ENCODE data around the gene CAMK2B.

The CAMK2B gene

GRCh38 chr7:44285561-44285960 is 39.8 kb downstream of the CAMK2B start:
- no peak overlapping the region for H3K27ac ChIP-seq
- TF ChIP-seq ZFX (IDR thresholded peaks at IDR 0.05) = no peak
- TF ChIP-seq CTCF (conservative IDR thresholded peaks at IDR 0.05) = no peak

DNA sequence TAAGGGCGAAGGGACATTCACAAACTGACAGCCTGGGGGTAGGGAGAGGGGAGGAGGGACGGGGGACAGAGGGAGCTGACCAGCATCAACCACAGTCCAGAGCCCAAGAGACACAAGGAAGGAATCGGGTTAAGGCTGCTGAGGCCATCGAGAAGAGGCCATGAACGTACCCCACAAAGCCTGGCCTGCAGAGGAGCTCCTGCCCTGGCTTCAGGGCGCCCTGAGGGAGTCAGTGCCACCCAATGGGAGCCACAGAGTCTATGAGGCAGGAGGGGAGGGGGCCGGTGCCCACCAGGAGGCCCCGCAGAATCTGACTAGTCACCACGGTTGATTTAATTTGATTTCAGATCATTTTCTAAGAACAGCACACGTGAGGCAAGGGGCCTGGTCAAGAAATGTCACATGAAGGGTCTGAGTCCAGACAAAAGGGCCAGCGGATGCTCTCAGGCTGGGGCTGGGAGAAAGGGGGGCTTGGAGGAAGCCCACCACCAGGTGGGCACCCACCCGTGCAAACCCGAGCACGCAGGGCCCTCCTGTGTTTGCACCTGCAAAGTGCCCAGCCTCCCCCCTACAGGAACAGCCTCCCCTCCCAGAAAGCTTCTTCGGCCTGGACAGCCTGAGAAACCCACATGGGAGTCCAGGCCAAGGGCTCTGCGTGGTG is 40.4 kb downstream of the CAMK2B start:
- TF ChIP-seq ZFX (IDR thresholded peaks at IDR 0.05) (no peak), CTCF (conservative IDR thresholded peaks at IDR 0.05) (no peak)
- no peak overlapping the region for H3K27ac ChIP-seq

- H3K27ac ChIP-seq = no peak overlapping the region
- no peak for TF ChIP-seq ZFX (IDR thresholded peaks at IDR 0.05)
- no peak for TF ChIP-seq CTCF (conservative IDR thresholded peaks at IDR 0.05)
These were observed 41.2 kb downstream of the CAMK2B start for GRCh38 chr7:44284216-44284615.

GRCh38 chr7:44283381-44284211 is 41.8 kb downstream of the CAMK2B start:
- no peak for TF ChIP-seq CTCF (conservative IDR thresholded peaks at IDR 0.05)
- no peak for TF ChIP-seq ZFX (IDR thresholded peaks at IDR 0.05)
- H3K27ac ChIP-seq = no peak overlapping the region

DNA sequence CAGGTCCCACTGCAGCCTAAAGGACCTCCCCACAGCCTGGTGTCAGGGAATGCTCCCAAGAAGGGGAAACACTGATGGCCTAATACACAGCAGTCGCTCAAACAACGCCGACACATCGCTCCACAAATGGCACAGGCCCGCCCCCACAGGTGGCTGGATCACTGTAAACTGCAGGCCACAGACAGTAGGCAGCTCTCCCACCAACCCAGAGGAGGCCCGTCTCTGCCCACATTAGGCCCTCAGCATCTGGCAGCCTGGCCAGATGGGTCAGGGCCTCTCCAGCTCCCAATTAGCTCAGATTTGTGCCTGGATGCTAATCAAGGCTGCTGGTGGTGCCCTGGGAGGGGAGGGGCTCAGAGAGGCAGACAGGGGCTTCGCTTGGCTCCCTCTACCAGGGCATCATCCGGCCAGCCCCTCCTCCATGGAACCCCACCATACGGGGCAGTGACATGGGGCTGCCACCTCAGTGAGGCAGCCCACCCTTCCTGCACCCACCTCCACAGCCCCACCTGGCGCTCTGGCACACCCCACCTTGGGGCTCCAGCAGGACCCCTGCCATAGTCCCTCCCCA is 42.7 kb downstream of the CAMK2B start:
- no peak for TF ChIP-seq ZFX (IDR thresholded peaks at IDR 0.05)
- no peak for TF ChIP-seq CTCF (conservative IDR thresholded peaks at IDR 0.05)
- H3K27ac ChIP-seq = no peak overlapping the region

DNA sequence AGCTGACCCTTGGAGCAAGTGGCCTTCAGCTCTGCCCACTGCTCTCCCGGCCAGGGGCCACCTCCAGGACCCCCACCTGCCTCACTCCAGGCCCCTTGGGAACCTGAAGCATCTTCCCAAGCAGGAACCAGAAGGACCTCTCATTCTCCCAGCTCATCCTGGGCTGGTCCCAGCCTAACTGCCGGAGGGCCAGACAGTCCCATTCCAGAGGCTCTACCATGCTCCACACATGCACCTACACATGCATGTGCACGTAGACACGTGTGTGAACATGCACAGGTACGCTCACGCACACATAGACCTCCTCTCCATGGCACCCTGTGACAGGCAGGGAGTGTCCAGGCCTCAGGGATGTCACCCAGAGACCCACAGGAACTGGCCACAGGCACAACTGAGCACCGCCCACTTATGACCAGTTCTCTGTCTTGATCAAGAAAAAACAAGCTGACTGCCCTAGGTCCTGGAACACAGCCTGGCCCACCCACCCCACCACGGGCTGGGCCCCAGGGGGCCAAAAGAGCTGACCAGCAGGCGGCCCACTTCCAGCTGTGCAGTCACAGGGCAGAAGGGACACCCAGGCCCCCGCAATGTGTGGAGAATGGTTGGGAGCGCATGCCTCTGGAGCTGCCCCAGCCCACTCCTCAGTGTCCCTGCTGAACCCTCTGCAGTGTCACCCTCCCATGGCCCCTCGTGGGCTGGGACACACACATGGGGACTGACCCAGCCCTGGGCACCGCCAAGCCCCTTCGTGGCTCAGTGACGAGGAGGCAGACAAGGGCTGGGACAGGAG is 43.4 kb downstream of the CAMK2B start:
- TF ChIP-seq CTCF (conservative IDR thresholded peaks at IDR 0.05) = no peak
- TF ChIP-seq ZFX (IDR thresholded peaks at IDR 0.05) = no peak
- H3K27ac ChIP-seq = no peak overlapping the region
